GM12873 (cell line): Measurements from ENCODE around the gene SLC43A1.

Experiments
- CTCF ChIP-seq: IDR thresholded peaks from 2 replicates; pipeline ENCODE4 v1.5.1; 2012; ENCODE audit warnings: low read depth, mild to moderate bottlenecking, moderate library complexity, low read length, control low read depth; ENCODE audit not compliant: insufficient read depth; ENCODE audit errors: missing control alignments

Gene SLC43A1

GRCh38 chr11:57515332-57516060 is at the start of gene SLC43A1:
SLC43A1 (minus strand) TSS chr11:57515702; CDS start chr11:57514111, 1,591 bp downstream.
- no peak for TF ChIP-seq CTCF

- TF ChIP-seq CTCF = no peak
These were observed 47.1 kb upstream of the SLC43A1 start for GRCh38 chr11:57562596-57562995.

- TF ChIP-seq CTCF = no peak
These were observed 44.6 kb upstream of the SLC43A1 start for GRCh38 chr11:57560146-57560545.

GRCh38 chr11:57556041-57556440 is 40.5 kb upstream of the SLC43A1 start:
- TF ChIP-seq CTCF = no peak

GRCh38 chr11:57555393-57555792 is 39.9 kb upstream of the SLC43A1 start:
- TF ChIP-seq CTCF = no peak

GRCh38 chr11:57552479-57552878 is 37.0 kb upstream of the SLC43A1 start:
- TF ChIP-seq CTCF = no peak

- no peak for TF ChIP-seq CTCF
These were observed 36.4 kb upstream of the SLC43A1 start for GRCh38 chr11:57551941-57552340.
